Stromal cell of bone marrow (primary cell): Measurements from ENCODE around the gene CCDC92.

ENCODE experiments used
- DNase-seq: peaks from one replicate; pipeline ENCODE4 v3.0.0-alpha.2; 2012; ENCODE audit warnings: low read depth

The CCDC92 gene

DNA sequence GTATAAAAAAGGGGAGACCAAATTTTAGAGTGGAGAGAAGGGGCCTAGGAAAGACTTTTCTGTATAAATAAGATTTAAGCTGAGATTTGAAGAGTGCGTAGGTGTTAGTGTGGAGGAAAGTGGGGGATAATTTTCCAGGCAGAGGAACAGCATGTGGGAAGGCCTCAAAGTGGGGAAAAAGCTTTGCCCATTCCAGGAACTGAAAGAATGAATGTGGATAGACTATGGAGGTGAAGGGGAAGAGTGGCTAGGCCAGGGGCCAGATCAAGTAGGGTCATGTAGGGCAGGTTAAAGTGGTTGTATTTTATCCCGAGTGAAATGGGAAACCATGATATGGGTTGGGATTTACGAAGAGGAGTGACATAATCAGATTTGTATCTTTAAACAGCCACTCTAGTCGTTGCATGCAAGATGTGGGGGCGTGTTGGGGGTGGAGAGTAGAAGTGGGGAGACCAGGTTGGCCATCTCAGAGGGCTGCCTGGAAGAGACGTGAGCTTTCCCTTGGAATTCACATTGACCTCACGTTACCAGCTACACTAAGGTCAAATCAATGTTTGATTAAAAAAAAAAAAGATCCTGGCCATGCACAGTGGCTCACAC lies 3.7 kb upstream of the CCDC92 start:
- DNase-seq: no peak

DNA sequence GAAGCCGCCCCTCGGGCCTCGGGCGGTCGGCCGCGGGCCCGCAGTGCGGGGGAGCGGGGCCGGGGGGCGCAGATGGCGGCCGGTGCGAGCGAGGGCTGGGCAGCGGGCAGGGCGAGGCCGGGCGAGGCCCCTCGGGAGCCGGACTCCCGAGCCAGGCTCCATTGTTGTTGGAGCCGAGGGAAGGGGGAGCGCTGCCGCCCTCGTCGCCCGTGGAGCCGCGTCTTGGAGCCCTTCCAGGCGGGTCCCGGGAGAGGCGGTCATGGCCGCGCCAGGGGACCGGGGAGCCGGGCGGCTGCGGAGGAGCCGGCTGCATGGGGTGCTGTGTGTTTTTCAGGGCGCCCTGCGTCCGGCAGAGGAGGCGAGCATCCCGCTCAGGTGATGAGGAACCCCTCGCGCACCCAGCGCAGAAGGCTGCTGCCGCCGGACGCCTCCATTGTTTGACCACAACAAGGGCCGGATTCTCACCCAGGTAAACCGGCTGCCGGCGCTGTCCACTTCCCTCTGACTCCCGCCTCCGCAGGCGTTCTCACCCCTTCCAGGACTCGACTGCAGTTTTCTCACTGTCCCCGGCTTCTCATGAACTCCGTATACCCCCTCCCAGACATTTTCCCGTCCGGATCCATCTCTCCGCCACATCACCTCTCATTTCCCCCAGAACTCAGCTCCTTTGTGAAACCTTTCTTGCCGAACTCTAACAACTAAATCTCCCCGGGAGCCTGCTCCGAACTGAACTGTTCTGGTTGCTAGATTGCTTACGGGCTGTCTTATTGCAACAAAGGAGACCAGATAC lies 1.1 kb upstream of the CCDC92 start:
- no peak for DNase-seq

- no peak for DNase-seq
Observed at GRCh38 chr12:123971770-123972456, 718 bp downstream of the CCDC92 start.

DNA sequence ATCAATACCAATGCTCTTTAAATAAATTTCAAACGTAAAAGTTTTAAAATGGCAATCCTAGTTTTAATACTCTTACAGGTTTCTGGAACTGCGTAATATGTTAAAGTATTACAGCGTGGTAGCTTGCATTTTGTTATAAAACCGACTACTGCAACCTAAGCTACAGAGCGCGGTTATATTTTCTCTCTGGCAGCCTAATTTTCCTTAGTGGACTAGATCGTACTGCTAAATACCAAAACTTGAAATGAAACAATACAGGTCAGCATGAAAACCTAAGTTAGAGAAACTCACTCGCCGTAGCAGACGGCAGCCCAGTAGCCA lies 1.2 kb downstream of the CCDC92 start:
- DNase-seq: no peak

GRCh38 chr12:123967121-123967586 lies 5.5 kb downstream of the CCDC92 start:
- no peak for DNase-seq

GRCh38 chr12:123966596-123966995 lies 6.0 kb downstream of the CCDC92 start:
- DNase-seq: peak; percentile 43

DNA sequence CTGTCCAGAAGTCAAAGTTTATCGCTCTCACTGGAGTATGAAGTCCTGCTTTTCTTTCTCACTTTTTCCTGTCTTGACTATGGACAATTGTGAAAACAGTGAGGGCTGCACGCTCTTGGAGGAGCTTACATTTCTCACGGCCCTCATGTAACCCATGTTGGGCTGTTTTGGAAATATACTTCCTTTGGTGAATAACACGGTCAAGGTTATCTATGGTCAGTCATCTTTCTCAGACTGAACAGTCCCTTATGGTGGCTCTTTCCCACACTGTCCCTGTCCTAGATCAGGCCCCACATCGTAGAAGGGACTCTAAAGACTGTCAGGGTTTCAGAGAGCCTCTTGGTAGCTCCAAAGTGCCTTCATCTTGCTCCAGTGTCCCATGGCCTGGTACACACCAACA lies 7.2 kb downstream of the CCDC92 start:
- no peak for DNase-seq

- no peak for DNase-seq
Observed at GRCh38 chr12:123963821-123964220, 8.8 kb downstream of the CCDC92 start.

- DNase-seq: no peak
Observed at GRCh38 chr12:123962513-123962912, 10.1 kb downstream of the CCDC92 start.

DNA sequence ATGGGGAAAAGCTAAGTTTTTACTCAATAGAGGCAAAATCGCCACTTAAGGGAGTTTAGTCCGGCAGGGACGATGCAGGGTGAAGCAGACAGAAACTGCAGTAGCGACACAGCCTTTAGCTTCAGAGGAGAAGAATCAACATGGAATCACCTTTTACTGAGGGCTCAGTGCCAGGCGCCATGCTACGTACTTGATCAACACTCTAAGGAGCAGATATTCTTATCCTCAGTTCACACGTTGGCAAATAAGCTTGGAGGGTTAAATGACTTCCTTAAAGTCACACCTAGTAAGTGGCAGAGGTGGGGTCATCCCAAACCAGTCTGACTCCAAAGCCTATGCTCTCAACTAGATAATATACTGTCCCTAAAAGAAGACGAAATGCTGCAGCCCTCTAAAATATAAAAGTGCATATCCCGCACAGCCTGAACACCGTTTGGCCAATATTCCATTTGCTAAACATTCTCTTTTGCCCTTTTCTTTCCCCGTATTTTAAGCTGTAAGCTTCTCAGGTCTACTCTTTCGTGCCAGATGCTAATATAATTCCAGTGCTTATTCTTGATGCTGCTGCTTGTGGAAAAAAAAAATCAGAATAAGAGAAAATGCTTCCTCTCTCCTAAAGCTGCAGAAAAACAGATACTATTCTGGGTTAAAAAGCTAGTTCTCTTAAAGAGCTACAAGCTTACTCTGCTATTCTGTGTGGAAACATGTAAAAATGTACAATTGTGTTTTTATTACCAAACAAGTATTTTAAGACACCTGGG lies 10.9 kb downstream of the CCDC92 start:
- no peak for DNase-seq

DNA sequence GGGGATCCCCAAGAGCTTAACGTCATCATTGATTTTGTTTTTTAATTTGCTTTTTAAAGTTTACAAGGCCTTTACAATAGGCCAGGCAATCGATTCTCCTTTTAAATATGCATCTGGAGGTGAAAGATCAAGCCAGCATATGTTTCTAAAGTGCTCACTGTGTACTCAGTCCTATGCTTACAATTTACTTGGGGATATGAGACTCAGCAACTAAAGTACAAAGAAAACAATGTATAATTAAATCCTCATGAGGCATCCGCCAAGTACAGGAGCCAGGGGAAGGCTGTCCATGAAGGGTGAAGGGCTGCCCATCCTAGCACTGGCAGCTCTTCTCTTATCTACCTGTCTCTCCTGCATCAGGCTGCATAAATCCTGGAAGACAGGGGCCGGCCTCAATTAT lies 11.8 kb downstream of the CCDC92 start:
- DNase-seq: no peak

GRCh38 chr12:123960029-123960735 lies 12.4 kb downstream of the CCDC92 start:
- no peak for DNase-seq

DNA sequence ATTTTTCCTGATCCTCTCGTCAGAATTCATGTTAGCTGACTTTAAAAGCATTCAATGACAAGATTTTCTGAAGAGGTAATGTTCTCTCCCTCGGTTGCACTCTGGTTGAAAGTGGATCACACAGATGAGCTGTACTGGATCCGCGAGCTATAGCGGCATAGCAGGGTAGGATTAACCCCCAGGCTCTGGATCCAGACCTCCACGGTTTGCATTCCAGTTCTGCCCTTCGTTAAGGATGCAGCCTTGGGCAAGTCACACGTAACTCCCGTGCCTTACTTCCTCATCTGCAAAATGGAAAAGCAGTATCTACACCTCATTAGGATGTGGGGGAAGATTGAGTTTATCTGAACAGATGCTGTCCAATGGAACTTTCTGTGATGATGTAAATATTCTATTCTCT lies 13.8 kb downstream of the CCDC92 start:
- DNase-seq: no peak

DNA sequence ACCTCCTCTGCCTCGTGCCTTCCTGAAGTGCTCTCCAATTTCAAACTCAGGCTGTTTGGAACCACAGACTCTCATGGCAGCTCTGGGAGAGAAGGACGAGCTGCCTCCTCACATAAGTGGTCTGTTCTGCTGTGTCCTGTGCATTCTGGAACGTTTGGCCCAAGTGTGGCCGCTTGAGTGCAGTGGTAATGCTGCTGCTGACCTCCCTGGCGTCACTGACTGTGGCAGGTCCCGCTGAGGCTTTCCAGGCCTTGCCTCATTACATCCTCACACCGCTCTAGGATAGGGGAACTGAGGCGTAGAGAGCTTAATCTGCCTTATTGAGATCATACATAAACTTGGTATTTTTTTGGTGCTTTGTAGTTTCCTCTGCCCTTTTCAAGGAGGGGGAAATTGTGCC lies 14.2 kb downstream of the CCDC92 start:
- no peak for DNase-seq

DNA sequence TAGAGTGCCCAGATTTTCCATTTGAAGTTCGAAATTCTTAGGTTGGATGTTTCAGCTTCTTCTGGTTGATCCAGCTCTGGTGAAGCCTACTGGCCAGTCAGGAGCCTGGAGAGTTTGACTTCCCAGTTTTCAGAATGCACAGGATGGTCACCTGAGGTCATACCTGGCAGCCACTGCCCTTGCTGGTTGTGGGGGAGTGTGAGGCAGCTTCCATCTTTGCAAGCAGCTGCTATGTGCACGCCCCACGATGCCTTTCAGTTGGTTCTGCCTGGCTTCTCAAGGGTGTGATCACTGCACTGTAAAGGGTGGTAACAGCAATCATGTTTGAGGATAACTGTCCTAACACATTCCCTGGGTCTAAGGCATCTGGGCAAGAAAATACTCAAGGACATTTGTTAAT lies 15.4 kb downstream of the CCDC92 start:
- DNase-seq: no peak

DNA sequence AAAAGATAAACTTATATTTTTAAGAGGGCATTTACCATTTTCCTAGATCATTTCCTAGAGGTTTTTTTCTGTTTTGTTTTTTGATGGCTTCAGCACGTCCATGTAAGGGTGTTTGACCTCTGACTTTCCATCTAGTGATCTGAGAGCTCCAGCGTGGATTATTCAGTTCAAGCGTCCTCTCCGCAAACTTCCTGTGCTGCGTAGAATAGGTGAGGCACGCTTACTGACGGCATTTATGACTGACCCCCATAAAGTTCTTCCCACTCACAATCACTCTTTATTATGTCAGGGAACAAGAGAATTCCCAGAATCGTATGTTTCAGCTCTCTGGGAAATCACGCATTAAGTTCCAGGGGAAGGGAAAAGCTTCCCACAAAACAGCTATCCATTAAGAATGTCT lies 16.4 kb downstream of the CCDC92 start:
- no peak for DNase-seq

- DNase-seq: no peak
Observed at GRCh38 chr12:123954647-123955350, 17.8 kb downstream of the CCDC92 start.

GRCh38 chr12:123952037-123952436 lies 20.6 kb downstream of the CCDC92 start:
- DNase-seq: no peak

- no peak for DNase-seq
Observed at GRCh38 chr12:123951467-123951866, 21.2 kb downstream of the CCDC92 start.

DNA sequence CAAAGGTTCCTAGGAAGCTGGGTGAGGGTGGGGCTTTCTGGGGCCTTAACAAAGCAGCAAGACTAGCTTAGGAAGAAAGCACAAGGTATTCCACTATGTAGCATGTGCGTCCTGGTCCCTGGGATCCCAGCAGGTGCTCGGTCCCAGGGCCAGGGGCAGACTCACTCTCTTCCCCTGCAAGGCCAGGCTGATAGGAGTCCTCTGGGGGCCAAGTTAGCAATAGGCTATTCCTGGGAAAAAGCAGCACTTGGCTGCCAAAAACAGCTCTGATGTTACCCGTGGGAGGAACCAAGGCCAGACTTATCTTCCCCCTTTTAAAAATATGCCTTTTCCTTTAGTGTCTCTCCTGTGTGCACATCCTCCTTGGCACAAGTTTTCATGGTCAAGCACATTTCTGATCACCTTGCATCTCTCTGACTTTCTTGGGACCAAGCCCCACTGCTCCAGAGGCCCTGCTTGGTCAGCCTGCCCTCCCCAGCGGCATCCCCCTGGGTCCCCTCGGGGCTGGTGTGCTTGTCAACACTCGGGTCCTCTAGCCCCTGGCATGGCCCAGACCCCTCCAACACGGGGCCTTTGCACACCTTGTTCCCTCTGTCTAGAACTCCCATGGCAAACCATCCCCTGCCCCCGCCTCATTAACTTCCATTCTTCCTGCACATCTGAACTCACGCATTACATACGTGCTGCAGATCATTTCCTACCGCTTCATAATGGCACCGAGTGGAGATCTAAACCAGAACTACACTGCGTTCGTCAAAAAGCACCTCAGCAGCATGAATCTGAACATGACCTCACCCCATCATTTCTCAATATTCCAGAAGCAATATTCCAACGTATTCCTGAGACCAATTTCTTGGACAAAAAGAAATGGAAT lies 21.9 kb downstream of the CCDC92 start:
- DNase-seq: no peak
